Right atrium auricular region (tissue), 2 donors: ENCODE measurements around the gene TRIOBP. TPM values are rescaled to one million over a fixed set of nuclear protein-coding genes. Genes with fewer than 3 reads are reported as not detected.
A peak's percentile ranks its signal among the peaks of the same experiment; 100 is the strongest.

Experiments
- DNase-seq: peaks from one replicate; pipeline ENCODE4 v3.0.0-alpha.2; 2019; ENCODE audit warnings: low spot score
- H3K27ac ChIP-seq, 2 donors: fragments of 200-600 bp; sonication (generic); 1 replicate in 1 of 2; 2 replicates in 1 of 2; pipeline ENCODE4 v1.5.1; 2016 to 2019
- H3K27me3 ChIP-seq, 2 donors: fragments of 200-600 bp; sonication (generic); one replicate each; pipeline versions ENCODE4 v1.5.1 to v1.6.0; 2017 to 2019
- H3K36me3 ChIP-seq: fragments of 200-600 bp; sonication (generic); one replicate; pipeline ENCODE4 v1.5.1; 2016
- H3K4me1 ChIP-seq, 2 donors: fragments of 200-600 bp; sonication (generic); one replicate each; pipeline versions ENCODE4 v1.5.1 to v1.6.0; 2017 to 2019
- H3K4me3 ChIP-seq, 2 donors: fragments of 200-600 bp; sonication (generic); 1 replicate in 1 of 2; 2 replicates in 1 of 2; pipeline ENCODE4 v1.5.1; 2017 to 2019; ENCODE audit warnings: mild to moderate bottlenecking in 1 of 2, moderate library complexity in 1 of 2
- H3K9me3 ChIP-seq, 2 donors: fragments of 200-600 bp; sonication (generic); one replicate each; pipeline ENCODE4 v1.5.1; 2019
- total RNA-seq, 2 donors: library from RNA; depleted of rRNA; stranded (reverse); fragments of >200 nt; gene quantifications; one replicate each; pipeline ENCODE4 v1.1.0, GENCODE V29; 2016
- TF ChIP-seq, protein P1 (sequence below), 2 donors: fragments of 200-600 bp; sonication (generic); IDR thresholded peaks; one replicate each; pipeline ENCODE4 v1.5.1; 2019; ENCODE audit warnings: antibody characterized with exemption in 2 of 2

The TRIOBP gene
- total RNA-seq, 2 donors from 2014 or later = 108 to 118 TPM

DNA sequence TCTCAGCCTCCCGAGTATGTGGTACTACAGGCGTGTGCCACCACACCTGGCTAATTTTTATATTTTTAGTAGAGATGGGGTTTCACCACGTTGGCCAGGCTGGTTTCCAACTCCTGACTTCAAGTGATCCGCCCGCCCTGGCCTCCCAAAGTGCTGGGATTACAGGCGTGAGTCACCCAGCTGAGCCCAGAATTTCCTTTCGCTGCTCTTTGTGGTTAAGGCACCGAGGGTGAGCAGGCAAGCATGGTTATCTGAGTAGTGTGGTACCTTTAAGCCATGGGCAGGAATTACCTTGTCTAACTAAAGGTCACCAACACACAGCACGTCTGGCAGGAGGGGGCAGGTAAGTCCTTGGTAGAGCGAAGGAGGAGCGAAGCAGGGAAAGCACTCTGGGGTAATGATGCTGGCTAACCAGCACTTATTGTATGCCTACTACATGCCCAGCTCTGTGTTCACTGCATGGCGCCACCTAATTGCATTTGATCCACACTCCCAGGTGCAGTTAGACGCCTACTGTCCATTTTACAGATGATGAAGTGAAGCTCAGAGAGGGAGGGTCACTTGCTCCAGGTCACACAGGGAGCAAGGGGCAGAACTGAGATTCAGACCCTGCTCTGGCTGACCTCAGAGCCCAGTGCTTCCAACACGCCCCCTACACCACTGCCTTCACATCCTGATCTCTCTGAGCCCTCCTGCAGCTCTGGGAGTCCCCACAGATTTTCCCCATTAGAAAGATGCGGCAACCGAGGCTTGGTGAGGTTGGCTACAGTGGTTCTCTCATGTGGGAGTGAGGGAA is 45.7 kb downstream of the TRIOBP start:
- TF ChIP-seq, protein P1, sequence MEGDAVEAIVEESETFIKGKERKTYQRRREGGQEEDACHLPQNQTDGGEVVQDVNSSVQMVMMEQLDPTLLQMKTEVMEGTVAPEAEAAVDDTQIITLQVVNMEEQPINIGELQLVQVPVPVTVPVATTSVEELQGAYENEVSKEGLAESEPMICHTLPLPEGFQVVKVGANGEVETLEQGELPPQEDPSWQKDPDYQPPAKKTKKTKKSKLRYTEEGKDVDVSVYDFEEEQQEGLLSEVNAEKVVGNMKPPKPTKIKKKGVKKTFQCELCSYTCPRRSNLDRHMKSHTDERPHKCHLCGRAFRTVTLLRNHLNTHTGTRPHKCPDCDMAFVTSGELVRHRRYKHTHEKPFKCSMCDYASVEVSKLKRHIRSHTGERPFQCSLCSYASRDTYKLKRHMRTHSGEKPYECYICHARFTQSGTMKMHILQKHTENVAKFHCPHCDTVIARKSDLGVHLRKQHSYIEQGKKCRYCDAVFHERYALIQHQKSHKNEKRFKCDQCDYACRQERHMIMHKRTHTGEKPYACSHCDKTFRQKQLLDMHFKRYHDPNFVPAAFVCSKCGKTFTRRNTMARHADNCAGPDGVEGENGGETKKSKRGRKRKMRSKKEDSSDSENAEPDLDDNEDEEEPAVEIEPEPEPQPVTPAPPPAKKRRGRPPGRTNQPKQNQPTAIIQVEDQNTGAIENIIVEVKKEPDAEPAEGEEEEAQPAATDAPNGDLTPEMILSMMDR (IDR thresholded peaks at IDR 0.05) = no peak
- Histone ChIP-seq H3K4me1 (peaks cover 0 to 59% of the 10 kb centered on the region in 2 donors), H3K4me3 (no peak overlapping the region), H3K27me3 (no peaks in the 10 kb centered on the region), H3K9me3 (no peaks in the 10 kb centered on the region), H3K36me3 (no peaks in the 10 kb centered on the region), H3K27ac (peak overlapping the region; percentile 27 to 31)
- DNase-seq = no peak

DNA sequence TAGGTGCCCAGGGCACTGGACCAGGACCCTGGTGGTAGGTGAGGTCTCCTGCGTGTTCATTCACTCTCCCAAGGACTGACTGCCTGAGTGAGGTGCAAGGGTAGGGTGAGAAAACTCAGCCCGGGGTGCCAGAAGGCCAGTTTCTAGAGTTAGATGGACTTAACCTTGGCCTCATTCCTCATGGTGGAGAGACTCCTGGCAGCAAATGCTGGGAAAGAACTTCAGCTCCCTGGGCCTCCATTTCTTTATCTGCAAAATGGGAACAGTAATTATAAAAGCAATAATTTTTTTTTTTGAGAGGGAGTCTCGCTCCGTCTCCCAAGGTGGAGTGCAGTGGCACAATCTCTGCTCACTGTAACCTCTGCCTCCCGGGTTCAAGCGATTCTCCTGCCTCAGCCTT is 47.7 kb downstream of the TRIOBP start:
- peak overlapping the region in 1 of 2 donors; percentile 86 for H3K27ac ChIP-seq
- H3K4me1 ChIP-seq = peaks cover 0 to 68% of the 10 kb centered on the region in 2 donors
- no peak for DNase-seq

DNA sequence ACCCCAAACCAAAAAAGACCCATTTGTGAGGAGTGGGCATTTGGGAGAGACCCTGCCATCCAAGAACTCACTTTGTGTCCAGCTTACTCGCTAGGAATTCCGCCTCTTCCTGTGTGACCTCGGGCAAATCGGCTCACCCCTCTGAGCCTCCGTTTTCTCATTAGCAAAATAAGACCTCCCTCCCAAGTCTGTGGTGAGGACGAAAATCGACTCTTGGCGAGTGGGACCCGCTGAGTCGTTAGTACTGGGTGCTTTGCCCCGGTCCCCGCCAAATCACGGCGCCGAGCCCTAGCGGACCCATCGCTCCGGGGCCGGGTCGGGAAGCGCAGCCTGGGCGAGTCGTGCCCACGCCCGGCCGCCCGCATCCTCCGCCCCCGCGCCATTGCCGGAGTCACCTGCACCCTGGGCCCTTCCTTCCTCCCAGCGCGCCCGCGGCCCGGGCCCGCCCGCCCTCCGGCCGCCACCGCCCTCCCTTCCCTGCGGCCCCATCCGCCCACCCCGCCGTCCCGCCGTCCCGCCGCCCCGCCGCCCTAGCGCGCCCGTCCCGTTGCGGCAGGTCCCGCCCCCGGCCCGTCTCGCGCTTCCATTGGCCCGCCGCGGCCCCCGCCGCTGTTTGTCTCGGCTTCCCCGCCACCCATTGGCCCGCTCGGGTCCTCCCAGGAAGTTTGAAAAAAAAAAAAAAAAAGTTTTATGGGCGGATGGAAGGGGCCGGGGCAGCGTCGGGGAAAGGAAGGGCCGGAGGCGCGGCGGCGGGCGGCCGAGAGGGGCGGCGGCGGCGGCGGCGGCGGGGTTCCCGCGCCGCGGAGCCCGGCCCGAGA is 48.9 kb downstream of the TRIOBP start:
- Histone ChIP-seq H3K27ac (peak overlapping the region; percentile 97), H3K9me3 (no peaks in the 10 kb centered on the region), H3K4me3 (peak overlapping the region; percentile 76 to 95), H3K27me3 (no peaks in the 10 kb centered on the region), H3K36me3 (no peaks in the 10 kb centered on the region), H3K4me1 (peaks cover 0 to 69% of the 10 kb centered on the region in 2 donors)
- TF ChIP-seq, protein P1 (IDR thresholded peaks at IDR 0.05) = no peak
- DNase-seq = peak; percentile 93

More for the DNA sequence above, 47.7 kb downstream of the TRIOBP start:
- Histone ChIP-seq H3K9me3 (no peaks in the 10 kb centered on the region), H3K27me3 (no peaks in the 10 kb centered on the region), H3K36me3 (no peaks in the 10 kb centered on the region), H3K4me3 (no peak overlapping the region)
- TF ChIP-seq, protein P1 (IDR thresholded peaks at IDR 0.05) = no peak

DNA sequence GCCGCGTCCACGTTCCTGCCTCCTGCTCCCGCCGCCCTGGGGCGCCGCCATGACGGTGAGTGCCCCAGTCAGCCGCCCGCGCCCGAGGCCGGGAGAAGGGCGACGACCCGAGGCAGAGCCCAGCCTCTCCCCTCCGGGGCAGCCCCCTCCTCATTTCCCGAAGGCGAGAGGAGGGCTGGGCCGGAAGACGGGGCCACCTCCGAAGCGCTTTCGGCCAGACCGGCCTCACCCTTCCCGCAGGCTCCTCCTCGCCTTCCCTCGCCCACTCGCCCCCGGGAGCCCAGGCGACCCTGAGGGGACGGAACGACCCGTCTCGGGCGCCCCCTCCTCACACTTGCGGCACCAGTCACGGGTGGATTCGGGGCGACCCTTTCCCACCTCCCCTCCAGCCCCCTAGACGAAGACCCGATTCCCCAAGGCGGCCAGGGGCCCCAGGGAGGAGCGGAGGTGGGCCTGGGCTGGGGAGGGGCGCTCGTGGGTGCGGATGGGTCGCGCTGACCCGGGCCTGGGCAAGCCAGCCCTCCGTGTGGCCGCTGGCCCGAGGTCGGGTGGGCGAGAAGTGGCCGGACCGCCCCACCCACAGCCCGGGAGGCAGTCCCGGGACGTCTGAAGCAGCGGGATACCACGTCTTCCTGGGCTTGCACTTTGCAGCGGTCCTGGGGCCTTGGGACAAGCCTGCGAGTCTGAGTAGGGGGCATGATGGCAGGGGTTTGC is 49.7 kb downstream of the TRIOBP start:
- H3K4me3 ChIP-seq = peak overlapping the region; percentile 76 to 95
- peak overlapping the region; percentile 97 for H3K27ac ChIP-seq
- peaks cover 0 to 69% of the 10 kb centered on the region in 2 donors for H3K4me1 ChIP-seq
- H3K9me3 ChIP-seq = no peaks in the 10 kb centered on the region
- H3K27me3 ChIP-seq = no peaks in the 10 kb centered on the region
- TF ChIP-seq, protein P1 (IDR thresholded peaks at IDR 0.05) = no peak
- H3K36me3 ChIP-seq = no peaks in the 10 kb centered on the region
- DNase-seq = no peak

DNA sequence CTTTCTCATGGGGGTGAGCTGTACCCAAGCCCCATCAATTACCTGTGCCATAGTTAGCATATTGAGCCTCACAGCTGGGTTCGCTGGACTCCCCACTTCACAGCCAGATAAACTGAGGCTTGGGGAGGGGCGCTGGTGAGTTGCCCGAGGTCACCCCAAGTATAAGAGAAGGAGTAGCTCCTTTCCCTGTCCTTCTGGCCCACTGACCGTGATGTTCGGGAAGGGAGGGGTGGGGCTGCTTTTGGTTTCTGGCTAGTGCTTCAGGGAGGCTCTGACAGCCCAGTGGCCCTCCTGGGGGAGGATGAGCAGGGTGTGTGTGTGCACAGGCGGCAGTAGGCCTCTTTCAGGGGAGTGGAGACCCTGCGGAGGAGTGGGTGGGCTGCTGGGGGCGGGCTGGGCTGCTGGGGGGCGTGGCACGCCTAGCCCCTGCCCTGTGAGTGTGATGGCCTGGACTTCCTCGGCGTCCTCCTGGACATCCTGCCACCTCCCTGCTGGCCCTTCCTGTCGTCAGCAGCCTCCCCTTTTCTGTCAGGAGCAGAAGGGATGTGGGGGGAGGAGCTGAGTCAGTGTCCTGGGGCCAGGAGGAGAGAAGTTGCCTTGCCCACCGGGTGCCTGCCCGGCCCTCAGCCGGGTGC is 50.3 kb downstream of the TRIOBP start:
- H3K9me3 ChIP-seq = no peaks in the 10 kb centered on the region
- peaks cover 0 to 70% of the 10 kb centered on the region in 2 donors for H3K4me1 ChIP-seq
- DNase-seq = no peak
- no peaks in the 10 kb centered on the region for H3K36me3 ChIP-seq
- no peaks in the 10 kb centered on the region for H3K27me3 ChIP-seq
- TF ChIP-seq, protein P1 (IDR thresholded peaks at IDR 0.05) = no peak
- H3K27ac ChIP-seq = peak overlapping the region; percentile 97
- H3K4me3 ChIP-seq = peak overlapping the region; percentile 76 to 95
